PC-3 (cell line): ENCODE results near the gene NAA10. TPM values are rescaled to one million over a fixed set of nuclear protein-coding genes. Genes with fewer than 3 reads are reported as not detected.

Experiments
- ATAC-seq: fragments of 200-7000 bp; cut with Tn5 transposase; 2 replicates; pipeline ENCODE4 v1.9.1; 2020; ENCODE audit warnings: mild to moderate bottlenecking, moderate library complexity
- BruUV-seq: library from RNA; stranded (reverse); fragments of 400-500 nt; replicated peaks from 2 replicates; lab custom pipeline; 2021; lab: Mats Ljungman, UMichigan
- CTCF ChIA-PET: fragments of 300-600 bp; sonication (Branson Sonifier 250); formaldehyde crosslinking; loops from one replicate; lab custom pipeline; 2022; ENCODE audit warnings: antibody characterized with exemption; lab: Charles Lee
- POLR2A ChIA-PET: fragments of 300-600 bp; sonication (Branson Sonifier 250); formaldehyde crosslinking; loops from one replicate; lab custom pipeline; 2022; ENCODE audit warnings: antibody characterized with exemption; ENCODE audit not compliant: unreplicated experiment; lab: Charles Lee
- DNase-seq: peaks from one replicate; pipeline ENCODE4 v3.0.0-alpha.2; 2015
- H2AFZ ChIP-seq: fragments of 300-600 bp; sonication (generic); 2 replicates; pipeline ENCODE4 v1.6.0; 2016; ENCODE audit warnings: antibody characterized with exemption, low read length
- H3F3A ChIP-seq: fragments of 300-600 bp; sonication (generic); one replicate; pipeline ENCODE4 v1.6.0; 2017; ENCODE audit warnings: antibody characterized with exemption, low read length, control low read depth, mild to moderate bottlenecking; ENCODE audit not compliant: unreplicated experiment
- H3K27ac ChIP-seq: fragments of 300-600 bp; sonication (generic); 2 replicates; pipeline ENCODE4 v1.5.1; 2016; ENCODE audit warnings: mild to moderate bottlenecking, low read length
- H3K27me3 ChIP-seq: fragments of 300-600 bp; sonication (generic); 2 replicates; pipeline ENCODE4 v1.6.1; 2016; ENCODE audit warnings: low read length, mixed read lengths
- H3K36me3 ChIP-seq: fragments of 300-600 bp; sonication (generic); 2 replicates; pipeline ENCODE4 v1.6.1; 2016; ENCODE audit warnings: low read depth, mixed run types, low read length, mixed read lengths
- H3K4me1 ChIP-seq: fragments of 300-600 bp; sonication (generic); 2 replicates; pipeline ENCODE4 v1.5.1; 2016; ENCODE audit warnings: low read length; ENCODE audit not compliant: insufficient read depth
- H3K4me2 ChIP-seq: fragments of 300-600 bp; sonication (generic); 2 replicates; pipeline ENCODE4 v1.6.0; 2016; ENCODE audit warnings: low read length
- H3K4me3 ChIP-seq: fragments of 300-600 bp; sonication (generic); 2 replicates; pipeline ENCODE4 v1.5.1; 2016; ENCODE audit warnings: mild to moderate bottlenecking, low read length, mixed read lengths
- H3K79me2 ChIP-seq: fragments of 300-600 bp; sonication (generic); 2 replicates; pipeline ENCODE4 v1.6.1; 2017; ENCODE audit warnings: low read length, mixed read lengths
- H3K9ac ChIP-seq: fragments of 300-600 bp; sonication (generic); 2 replicates; pipeline ENCODE4 v1.6.0; 2016; ENCODE audit warnings: mild to moderate bottlenecking, low read length
- H3K9me2 ChIP-seq: fragments of 300-600 bp; sonication (generic); replicated peaks from 2 replicates; pipeline ENCODE4 v1.6.1; 2016; ENCODE audit warnings: mixed run types, low read length, mixed read lengths
- H3K9me3 ChIP-seq: fragments of 300-600 bp; sonication (generic); 2 replicates; pipeline ENCODE4 v1.6.1; 2016; ENCODE audit warnings: low read length, mixed read lengths
- H4K20me1 ChIP-seq: fragments of 300-600 bp; sonication (generic); 2 replicates; pipeline ENCODE4 v1.6.1; 2016; ENCODE audit warnings: low read length, mixed read lengths
- CTCF ChIP-seq: fragments of 300-600 bp; sonication (generic); conservative IDR thresholded peaks from 2 replicates; pipeline ENCODE4 v1.5.1; 2017; ENCODE audit warnings: antibody characterized with exemption, low read depth, mild to moderate bottlenecking, low read length
- EZH2 ChIP-seq: fragments of 300-600 bp; sonication (generic); IDR thresholded peaks from one replicate; pipeline ENCODE4 v1.6.1; 2017; ENCODE audit warnings: antibody characterized with exemption, mild to moderate bottlenecking, low read length; ENCODE audit not compliant: unreplicated experiment
- EZH2phosphoT487 ChIP-seq: fragments of 300-600 bp; sonication (generic); IDR thresholded peaks from 2 replicates; pipeline ENCODE4 v1.6.1; 2018; ENCODE audit warnings: mild to moderate bottlenecking, antibody characterized with exemption, low read length, borderline replicate concordance
- intact Hi-C: fragments of 100-400 bp; cut with micrococcal nuclease; formaldehyde crosslinking; loops from 2 replicates; pipeline ENCODE4 v1.9.0; 2023
- total RNA-seq: library from RNA; depleted of rRNA; stranded (reverse); fragments of >200 nt; gene quantifications from 2 replicates; pipeline ENCODE4 v1.2.3, GENCODE V29; 2014

The NAA10 gene
- total RNA-seq, 1 experiment from 2014 or later, result 172 TPM

- POLR2A ChIA-PET, result no interaction called here
- Histone ChIP-seq H3K27ac (no peak overlapping the region), H3K4me2 (no peak overlapping the region), H2AFZ (no peak overlapping the region), H3K4me1 (peaks cover 9% of the 10 kb centered on the region; the same call in 1 of the 2 replicates), H3K9me2 (no peaks in the 10 kb centered on the region), H3K27me3 (peaks cover 6% of the 10 kb centered on the region; the same call in 1 of the 2 replicates), H3F3A (no peaks in the 10 kb centered on the region), H3K79me2 (no peaks in the 10 kb centered on the region), H3K9me3 (no peaks in the 10 kb centered on the region), H4K20me1 (no peaks in the 10 kb centered on the region), H3K9ac (no peak overlapping the region), H3K36me3 (no peaks in the 10 kb centered on the region), H3K4me3 (no peak overlapping the region)
- DNase-seq, result no peak
- TF ChIP-seq CTCF, result no peak
- no peak for TF ChIP-seq EZH2phosphoT487
- intact Hi-C loops, result no loop called here
- no TSS peak for BruUV-seq
- no peak for ATAC-seq
- CTCF ChIA-PET, result interaction anchor here (0.7 kb wide), 1 partner anchor 24 kb away, joined by 3 read pairs; no protein-coding TSS in a partner anchor
These were observed 50.7 kb downstream of the NAA10 start for GRCh38 chrX:153884136-153884535.

- peaks cover 9% of the 10 kb centered on the region; the same call in 1 of the 2 replicates for H3K4me1 ChIP-seq
- CTCF ChIA-PET, result no interaction called here
These were observed 51.5 kb downstream of the NAA10 start for GRCh38 chrX:153883163-153883843.

More at GRCh38 chrX:153883163-153883843, 51.5 kb downstream of the NAA10 start:
- H3K27ac ChIP-seq, result no peak overlapping the region
- no peak overlapping the region for H3K4me3 ChIP-seq
- no peaks in the 10 kb centered on the region for H3K9me2 ChIP-seq
- no peak overlapping the region for H2AFZ ChIP-seq
- peaks cover 6% of the 10 kb centered on the region; the same call in 1 of the 2 replicates for H3K27me3 ChIP-seq
- H3K79me2 ChIP-seq, result no peaks in the 10 kb centered on the region
- POLR2A ChIA-PET, result no interaction called here
- no peaks in the 10 kb centered on the region for H3K36me3 ChIP-seq
- H3K4me2 ChIP-seq, result no peak overlapping the region
- no TSS peak for BruUV-seq
- H3K9ac ChIP-seq, result no peak overlapping the region
- DNase-seq (no peak), ATAC-seq (no peak)
- intact Hi-C loops, result no loop called here
- TF ChIP-seq EZH2phosphoT487 (no peak), CTCF (no peak), EZH2 (no peak)
- H4K20me1 ChIP-seq, result no peaks in the 10 kb centered on the region
- H3F3A ChIP-seq, result no peaks in the 10 kb centered on the region
- H3K9me3 ChIP-seq, result no peaks in the 10 kb centered on the region
